A673 (cell line): ENCODE results near the gene YES1. TPM values are rescaled to one million over a fixed set of nuclear protein-coding genes. Genes with fewer than 3 reads are reported as not detected.

Experiments used
- BruUV-seq: library from RNA; stranded (reverse); fragments of 400-500 nt; replicated peaks from 2 replicates; lab custom pipeline; 2021; lab: Mats Ljungman, UMichigan
- CTCF ChIA-PET: fragments of 300-600 bp; sonication (Branson Sonifier 250); formaldehyde crosslinking; loops from one replicate; lab custom pipeline; 2022; ENCODE audit warnings: antibody characterized with exemption; lab: Charles Lee
- POLR2A ChIA-PET: fragments of 300-600 bp; sonication (Branson Sonifier 250); formaldehyde crosslinking; loops from one replicate; lab custom pipeline; 2022; ENCODE audit warnings: antibody characterized with exemption; ENCODE audit not compliant: low non-redundant PET; lab: Charles Lee
- DNase-seq: peaks from one replicate; pipeline ENCODE4 v3.0.0-alpha.2; 2015; ENCODE audit warnings: low spot score
- H3K27ac ChIP-seq: fragments of 200-600 bp; sonication (generic); 2 replicates; pipeline ENCODE4 v1.5.1; 2016; ENCODE audit warnings: mixed run types, low read depth, mild to moderate bottlenecking, mixed read lengths, antibody characterized with exemption, low read length; ENCODE audit not compliant: poor library complexity, severe bottlenecking
- H3K27me3 ChIP-seq: fragments of 200-600 bp; sonication (generic); replicated peaks from 2 replicates; pipeline ENCODE4 v1.6.1; 2017; ENCODE audit warnings: mixed run types, low read depth, mild to moderate bottlenecking, mixed read lengths, antibody characterized with exemption, low read length; ENCODE audit not compliant: insufficient read depth, poor library complexity
- H3K36me3 ChIP-seq: fragments of 200-600 bp; sonication (generic); 2 replicates; pipeline ENCODE4 v1.6.1; 2016; ENCODE audit warnings: mixed run types, mild to moderate bottlenecking, mixed read lengths, antibody characterized with exemption, low read length; ENCODE audit not compliant: insufficient read depth, poor library complexity, severe bottlenecking
- H3K4me1 ChIP-seq: fragments of 200-600 bp; sonication (generic); 2 replicates; pipeline ENCODE4 v1.6.1; 2017; ENCODE audit warnings: mixed run types, mild to moderate bottlenecking, mixed read lengths, antibody characterized with exemption, low read length; ENCODE audit not compliant: insufficient read depth, poor library complexity, severe bottlenecking
- H3K4me3 ChIP-seq: fragments of 200-600 bp; sonication (generic); 2 replicates; pipeline ENCODE4 v1.5.1; 2016; ENCODE audit warnings: low read depth, mixed run types, mild to moderate bottlenecking, mixed read lengths, low read length; ENCODE audit not compliant: poor library complexity, severe bottlenecking
- H3K9me3 ChIP-seq: fragments of 200-600 bp; sonication (generic); 2 replicates; pipeline ENCODE4 v1.6.1; 2016; ENCODE audit warnings: mixed run types, low read depth, mild to moderate bottlenecking, mixed read lengths, antibody characterized with exemption, low read length; ENCODE audit not compliant: poor library complexity, severe bottlenecking
- EZH2 ChIP-seq: fragments of 200-600 bp; sonication (generic); IDR thresholded peaks from 2 replicates; pipeline ENCODE4 v1.6.1; 2017; ENCODE audit warnings: borderline replicate concordance, low read depth, mild to moderate bottlenecking, mixed read lengths, antibody characterized with exemption, low read length; ENCODE audit not compliant: poor library complexity, severe bottlenecking
- intact Hi-C: fragments of 100-400 bp; cut with micrococcal nuclease; formaldehyde crosslinking; loops from one replicate; pipeline ENCODE4 v1.10.0; 2022; ENCODE audit not compliant: unreplicated experiment
- total RNA-seq: library from RNA; stranded (reverse); gene quantifications from 2 replicates; pipeline ENCODE4 v1.2.3, GENCODE V29; 2021
- TF ChIP-seq, protein P1 (sequence below): fragments of 300-800, 200-600 bp; sonication (generic); conservative IDR thresholded peaks from 2 replicates; pipeline ENCODE4 v1.5.1; 2017; ENCODE audit warnings: low read depth, mild to moderate bottlenecking, antibody characterized with exemption, low read length, moderate library complexity, mixed read lengths

YES1 gene
- total RNA-seq, 1 experiment from 2014 or later, result 138 TPM

- ChIA-PET POLR2A (no interaction called here), CTCF (no interaction called here)
- no TSS peak for BruUV-seq
- intact Hi-C loops, result no loop called here
- Histone ChIP-seq H3K27me3 (no peaks in the 10 kb centered on the region), H3K4me1 (peaks cover 3% of the 10 kb centered on the region), H3K4me3 (no peak overlapping the region), H3K9me3 (peaks cover 4% of the 10 kb centered on the region), H3K36me3 (no peaks in the 10 kb centered on the region), H3K27ac (no peak overlapping the region)
- no peak for DNase-seq
- TF ChIP-seq, protein P1, sequence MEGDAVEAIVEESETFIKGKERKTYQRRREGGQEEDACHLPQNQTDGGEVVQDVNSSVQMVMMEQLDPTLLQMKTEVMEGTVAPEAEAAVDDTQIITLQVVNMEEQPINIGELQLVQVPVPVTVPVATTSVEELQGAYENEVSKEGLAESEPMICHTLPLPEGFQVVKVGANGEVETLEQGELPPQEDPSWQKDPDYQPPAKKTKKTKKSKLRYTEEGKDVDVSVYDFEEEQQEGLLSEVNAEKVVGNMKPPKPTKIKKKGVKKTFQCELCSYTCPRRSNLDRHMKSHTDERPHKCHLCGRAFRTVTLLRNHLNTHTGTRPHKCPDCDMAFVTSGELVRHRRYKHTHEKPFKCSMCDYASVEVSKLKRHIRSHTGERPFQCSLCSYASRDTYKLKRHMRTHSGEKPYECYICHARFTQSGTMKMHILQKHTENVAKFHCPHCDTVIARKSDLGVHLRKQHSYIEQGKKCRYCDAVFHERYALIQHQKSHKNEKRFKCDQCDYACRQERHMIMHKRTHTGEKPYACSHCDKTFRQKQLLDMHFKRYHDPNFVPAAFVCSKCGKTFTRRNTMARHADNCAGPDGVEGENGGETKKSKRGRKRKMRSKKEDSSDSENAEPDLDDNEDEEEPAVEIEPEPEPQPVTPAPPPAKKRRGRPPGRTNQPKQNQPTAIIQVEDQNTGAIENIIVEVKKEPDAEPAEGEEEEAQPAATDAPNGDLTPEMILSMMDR, result no peak
- no peak for TF ChIP-seq EZH2
Measured at GRCh38 chr18:789397-789796, 22.6 kb downstream of the YES1 start.

GRCh38 chr18:785242-785641 is 26.8 kb downstream of the YES1 start:
- Histone ChIP-seq H3K27ac (no peak overlapping the region), H3K4me3 (no peak overlapping the region), H3K9me3 (no peaks in the 10 kb centered on the region), H3K4me1 (peaks cover 9% of the 10 kb centered on the region), H3K27me3 (no peaks in the 10 kb centered on the region), H3K36me3 (no peaks in the 10 kb centered on the region)
- ChIA-PET CTCF (no interaction called here), POLR2A (no interaction called here)
- DNase-seq, result no peak
- BruUV-seq, result no TSS peak
- intact Hi-C loops, result no loop called here
- no peak for TF ChIP-seq EZH2
- TF ChIP-seq, protein P1, result no peak

- TSS peak; percentile 11 for BruUV-seq
- Histone ChIP-seq H3K27me3 (no peaks in the 10 kb centered on the region), H3K27ac (no peak overlapping the region), H3K4me1 (peaks cover 9% of the 10 kb centered on the region), H3K36me3 (no peaks in the 10 kb centered on the region), H3K9me3 (no peaks in the 10 kb centered on the region), H3K4me3 (no peak overlapping the region)
- DNase-seq, result no peak
- intact Hi-C loops, result no loop called here
- ChIA-PET CTCF (no interaction called here), POLR2A (no interaction called here)
- TF ChIP-seq, protein P1, result no peak
- no peak for TF ChIP-seq EZH2
Measured at GRCh38 chr18:784470-785172, 27.4 kb downstream of the YES1 start.
